Esophagus squamous epithelium (tissue), 4 donors: ENCODE measurements around the gene SLC12A4.

ENCODE experiments used
- POLR2A ChIP-seq, 4 donors: fragments of 450-650 bp; IDR thresholded peaks; one replicate each; pipeline ENCODE4 v1.6.1; 2017; ENCODE audit warnings: antibody characterized with exemption in 4 of 4, mild to moderate bottlenecking in 4 of 4, moderate library complexity in 3 of 4
- TF ChIP-seq, protein P1 (sequence below), 6 experiments: fragments of 450-650 bp in 4 of 6; fragments of 200-600 bp in 2 of 6; sonication (generic) in 2 of 6; IDR thresholded peaks; one replicate each; pipeline ENCODE4 v1.5.1; 2016 to 2019; ENCODE audit warnings: antibody characterized with exemption in 6 of 6, mild to moderate bottlenecking in 4 of 6, moderate library complexity in 4 of 6

DNA sequence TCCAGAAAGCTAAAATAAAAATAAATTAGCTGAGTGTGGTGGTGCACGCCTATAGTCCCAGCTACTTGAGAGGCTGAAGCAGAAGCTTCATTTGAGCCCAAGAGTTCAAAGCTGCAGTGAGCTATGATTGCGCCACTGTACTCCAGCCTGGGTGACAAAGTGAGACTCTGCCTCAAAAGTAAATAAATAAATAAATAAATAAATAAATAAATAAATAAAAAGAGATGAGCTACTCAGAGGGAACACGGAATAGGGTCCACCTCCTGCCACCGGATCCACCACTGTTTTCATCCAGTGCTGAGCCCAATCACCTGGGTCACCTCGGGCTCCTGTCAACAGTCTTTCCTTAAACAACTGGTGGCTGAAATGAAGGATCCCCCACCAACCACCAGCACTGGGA is 18.5 kb upstream of the SLC12A4 start:
- no peak for TF ChIP-seq POLR2A (IDR thresholded peaks at IDR 0.05)
- TF ChIP-seq, protein P1, sequence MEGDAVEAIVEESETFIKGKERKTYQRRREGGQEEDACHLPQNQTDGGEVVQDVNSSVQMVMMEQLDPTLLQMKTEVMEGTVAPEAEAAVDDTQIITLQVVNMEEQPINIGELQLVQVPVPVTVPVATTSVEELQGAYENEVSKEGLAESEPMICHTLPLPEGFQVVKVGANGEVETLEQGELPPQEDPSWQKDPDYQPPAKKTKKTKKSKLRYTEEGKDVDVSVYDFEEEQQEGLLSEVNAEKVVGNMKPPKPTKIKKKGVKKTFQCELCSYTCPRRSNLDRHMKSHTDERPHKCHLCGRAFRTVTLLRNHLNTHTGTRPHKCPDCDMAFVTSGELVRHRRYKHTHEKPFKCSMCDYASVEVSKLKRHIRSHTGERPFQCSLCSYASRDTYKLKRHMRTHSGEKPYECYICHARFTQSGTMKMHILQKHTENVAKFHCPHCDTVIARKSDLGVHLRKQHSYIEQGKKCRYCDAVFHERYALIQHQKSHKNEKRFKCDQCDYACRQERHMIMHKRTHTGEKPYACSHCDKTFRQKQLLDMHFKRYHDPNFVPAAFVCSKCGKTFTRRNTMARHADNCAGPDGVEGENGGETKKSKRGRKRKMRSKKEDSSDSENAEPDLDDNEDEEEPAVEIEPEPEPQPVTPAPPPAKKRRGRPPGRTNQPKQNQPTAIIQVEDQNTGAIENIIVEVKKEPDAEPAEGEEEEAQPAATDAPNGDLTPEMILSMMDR (IDR thresholded peaks at IDR 0.05) = no peak
